Measurements from ENCODE around the gene ERVMER34-1. TPM values are rescaled to one million over a fixed set of nuclear protein-coding genes. Genes with fewer than 3 reads are reported as not detected.

The ERVMER34-1 gene
- total RNA-seq, 4 donors from 2014 or later: 0.40 TPM; not detected in 3

DNA sequence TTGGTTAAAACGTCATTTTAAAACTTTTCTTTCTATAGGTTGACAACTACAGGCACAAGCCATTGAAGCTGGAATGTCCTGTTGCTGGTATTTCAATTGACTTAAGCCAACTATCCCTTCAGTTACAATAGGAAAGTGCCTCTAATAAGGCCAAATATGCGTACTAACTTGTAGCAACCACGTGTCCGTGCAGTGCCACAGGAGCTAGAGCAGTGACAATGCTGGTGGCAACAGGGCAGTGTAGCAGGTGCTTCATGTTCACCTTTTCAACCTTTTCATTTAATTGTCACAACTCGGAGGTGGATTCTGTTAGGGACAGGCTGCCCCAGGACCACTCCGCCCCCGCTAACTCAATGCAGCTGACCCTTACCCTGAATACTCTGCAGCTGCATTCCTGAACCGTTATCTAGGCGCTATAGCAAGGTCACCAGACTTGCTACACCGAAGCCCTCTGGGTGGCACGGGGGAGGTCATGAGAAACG, 37.7 kb downstream of the ERVMER34-1 start:
- H3K9me3 ChIP-seq: no peaks in the 10 kb centered on the region
- H3K36me3 ChIP-seq: peaks cover 0 to 17% (median 0%) of the 10 kb centered on the region in 3 donors
- H3K27me3 ChIP-seq: no peaks in the 10 kb centered on the region
- peak overlapping the region in 2 of 4 donors; percentile 97 to 98 for H3K27ac ChIP-seq
- H3K4me1 ChIP-seq: peaks cover 3 to 27% (median 12%) of the 10 kb centered on the region in 4 donors
- peak overlapping the region; percentile 77 to 96 (median 93) for H3K4me3 ChIP-seq
- no peak for DNase-seq
- no peak for TF ChIP-seq POLR2A (IDR thresholded peaks at IDR 0.05)
- TF ChIP-seq, protein P1, sequence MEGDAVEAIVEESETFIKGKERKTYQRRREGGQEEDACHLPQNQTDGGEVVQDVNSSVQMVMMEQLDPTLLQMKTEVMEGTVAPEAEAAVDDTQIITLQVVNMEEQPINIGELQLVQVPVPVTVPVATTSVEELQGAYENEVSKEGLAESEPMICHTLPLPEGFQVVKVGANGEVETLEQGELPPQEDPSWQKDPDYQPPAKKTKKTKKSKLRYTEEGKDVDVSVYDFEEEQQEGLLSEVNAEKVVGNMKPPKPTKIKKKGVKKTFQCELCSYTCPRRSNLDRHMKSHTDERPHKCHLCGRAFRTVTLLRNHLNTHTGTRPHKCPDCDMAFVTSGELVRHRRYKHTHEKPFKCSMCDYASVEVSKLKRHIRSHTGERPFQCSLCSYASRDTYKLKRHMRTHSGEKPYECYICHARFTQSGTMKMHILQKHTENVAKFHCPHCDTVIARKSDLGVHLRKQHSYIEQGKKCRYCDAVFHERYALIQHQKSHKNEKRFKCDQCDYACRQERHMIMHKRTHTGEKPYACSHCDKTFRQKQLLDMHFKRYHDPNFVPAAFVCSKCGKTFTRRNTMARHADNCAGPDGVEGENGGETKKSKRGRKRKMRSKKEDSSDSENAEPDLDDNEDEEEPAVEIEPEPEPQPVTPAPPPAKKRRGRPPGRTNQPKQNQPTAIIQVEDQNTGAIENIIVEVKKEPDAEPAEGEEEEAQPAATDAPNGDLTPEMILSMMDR (IDR thresholded peaks at IDR 0.05): no peak

DNA sequence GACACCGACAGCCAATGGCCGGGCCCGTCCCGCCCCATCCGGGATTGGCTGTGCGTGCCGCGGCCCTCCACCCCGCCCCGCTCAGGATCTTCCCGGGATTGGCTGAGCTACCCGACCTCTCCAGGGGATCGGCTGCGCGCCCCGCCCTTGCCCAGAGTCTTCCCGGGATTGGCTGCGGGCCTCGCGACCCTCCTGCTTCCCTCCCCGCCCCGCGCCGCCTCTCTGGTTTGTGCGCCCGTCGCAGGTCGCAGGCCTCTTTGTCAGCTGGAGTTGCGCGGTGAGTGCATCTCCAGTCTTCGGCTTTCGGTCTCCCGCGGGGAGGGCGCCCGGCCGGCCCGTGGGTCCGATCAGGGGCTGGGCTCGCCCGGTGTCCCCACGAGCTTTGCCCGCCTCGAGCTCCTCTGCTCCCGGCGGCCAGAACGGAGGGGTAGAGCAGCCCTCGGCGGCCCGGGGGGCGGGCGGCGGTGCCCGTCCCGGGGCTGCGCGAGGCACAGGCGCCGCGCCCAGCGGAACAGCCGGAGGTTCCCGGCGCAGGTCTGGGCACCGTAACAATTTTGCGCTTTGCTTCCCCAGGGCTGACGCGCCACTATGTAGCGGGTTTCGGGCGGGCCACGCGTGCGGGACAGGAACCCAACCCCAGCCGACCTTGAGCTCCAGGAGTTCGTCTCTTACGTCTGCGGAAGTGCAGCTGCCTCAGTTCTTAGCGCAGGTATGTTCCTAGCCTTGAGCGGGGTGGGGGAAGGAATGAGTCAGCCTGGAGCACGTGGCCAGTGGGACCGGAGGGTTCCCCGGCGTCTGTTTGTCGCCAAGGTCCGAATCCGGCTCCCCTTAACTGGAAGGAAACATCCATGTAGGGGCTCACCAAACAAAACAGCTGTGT, 38.7 kb downstream of the ERVMER34-1 start:
- peak; percentile 94 to 95 for TF ChIP-seq POLR2A (IDR thresholded peaks at IDR 0.05)
- TF ChIP-seq, protein P1 (IDR thresholded peaks at IDR 0.05): peak in 1 of 6 experiments; percentile 5

DNA sequence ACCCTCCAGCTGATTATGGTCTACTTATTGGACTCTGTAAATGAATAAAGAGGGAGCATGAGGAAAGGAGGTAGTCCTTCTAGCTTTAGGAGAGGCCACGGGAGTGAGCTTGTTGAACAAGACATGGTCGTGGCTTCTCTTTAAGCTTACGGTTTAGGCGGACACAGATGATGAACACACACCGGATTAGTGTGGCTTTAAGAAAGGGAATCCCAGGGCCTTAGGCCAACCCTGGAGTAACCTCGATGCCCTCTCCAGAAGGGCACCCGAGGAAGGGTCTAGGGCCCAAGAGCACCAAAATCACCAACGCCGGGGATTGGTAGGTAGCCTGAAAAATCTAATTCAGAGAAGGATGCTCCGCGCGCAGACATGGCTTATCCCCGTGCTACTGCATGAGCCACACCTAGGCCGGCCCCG, 39.4 kb downstream of the ERVMER34-1 start:
- TF ChIP-seq POLR2A (IDR thresholded peaks at IDR 0.05): no peak
- TF ChIP-seq, protein P1 (IDR thresholded peaks at IDR 0.05): no peak
- Histone ChIP-seq H3K27ac (peak overlapping the region; percentile 93 to 98 (median 98)), H3K4me1 (peaks cover 3 to 27% (median 12%) of the 10 kb centered on the region in 4 donors), H3K36me3 (peaks cover 0 to 16% (median 0%) of the 10 kb centered on the region in 3 donors), H3K4me3 (peak overlapping the region; percentile 15 to 96 (median 93)), H3K27me3 (no peaks in the 10 kb centered on the region), H3K9me3 (no peaks in the 10 kb centered on the region)
- no peak for DNase-seq

More for the DNA sequence above, 38.7 kb downstream of the ERVMER34-1 start:
- peak; percentile 96 to 99 (median 99) for DNase-seq
- no peaks in the 10 kb centered on the region for H3K27me3 ChIP-seq
- H3K4me3 ChIP-seq: peak overlapping the region; percentile 77 to 96 (median 93)
- H3K4me1 ChIP-seq: peaks cover 3 to 27% (median 12%) of the 10 kb centered on the region in 4 donors
- peaks cover 0 to 17% (median 0%) of the 10 kb centered on the region in 3 donors for H3K36me3 ChIP-seq
- peak overlapping the region; percentile 93 to 98 (median 98) for H3K27ac ChIP-seq
- no peaks in the 10 kb centered on the region for H3K9me3 ChIP-seq

DNA sequence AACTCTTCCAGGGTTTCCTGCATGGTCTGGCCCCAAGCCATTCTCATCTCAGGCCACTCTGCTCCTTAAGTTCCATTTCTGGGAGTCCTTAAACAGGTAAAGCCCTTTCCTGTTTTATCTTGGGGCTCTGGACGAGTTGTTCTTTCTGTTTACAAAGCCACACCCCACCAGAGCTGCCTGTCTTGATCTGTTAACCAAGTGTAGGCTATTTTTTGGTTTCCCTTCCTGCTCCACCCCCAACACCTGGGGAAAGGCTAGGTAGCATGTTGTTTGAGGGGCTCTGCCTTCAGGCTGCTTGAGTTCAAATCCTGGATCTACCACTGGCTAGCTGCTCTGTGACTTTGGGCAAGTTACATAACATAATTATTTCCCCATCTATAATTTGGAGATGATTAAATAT, 40.0 kb downstream of the ERVMER34-1 start:
- TF ChIP-seq POLR2A (IDR thresholded peaks at IDR 0.05): no peak
- TF ChIP-seq, protein P1 (IDR thresholded peaks at IDR 0.05): no peak
- DNase-seq: peak in 1 of 3 donors; percentile 31
- H3K27ac ChIP-seq: peak overlapping the region in 2 of 4 donors; percentile 97 to 98

DNA sequence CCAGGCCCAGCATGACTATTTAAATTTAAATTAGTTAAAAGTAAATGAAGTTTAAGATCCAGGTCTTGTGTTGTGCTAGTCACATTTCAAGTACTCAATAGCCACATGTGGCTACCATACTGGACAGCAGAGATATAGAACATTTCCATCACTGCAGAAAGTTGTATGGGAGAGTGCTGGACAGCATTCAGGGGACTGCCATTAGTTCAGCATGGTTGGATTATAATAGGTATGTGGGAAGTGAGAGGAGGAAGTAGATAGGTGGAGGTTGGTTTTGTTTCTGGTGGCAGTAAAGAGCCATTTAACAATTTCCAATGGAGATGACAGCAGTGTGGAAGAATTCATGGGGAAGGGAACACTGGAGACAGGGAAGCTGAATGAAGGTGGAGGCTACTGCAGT, 42.1 kb downstream of the ERVMER34-1 start:
- no peak overlapping the region for H3K27ac ChIP-seq
- H3K27me3 ChIP-seq: no peaks in the 10 kb centered on the region
- peaks cover 3 to 15% (median 9%) of the 10 kb centered on the region in 4 donors for H3K4me1 ChIP-seq
- H3K4me3 ChIP-seq: no peak overlapping the region
- no peaks in the 10 kb centered on the region for H3K9me3 ChIP-seq
- no peak for TF ChIP-seq POLR2A (IDR thresholded peaks at IDR 0.05)
- TF ChIP-seq, protein P1 (IDR thresholded peaks at IDR 0.05): no peak
- H3K36me3 ChIP-seq: no peaks in the 10 kb centered on the region
- no peak for DNase-seq

More for the DNA sequence above, 40.0 kb downstream of the ERVMER34-1 start:
- H3K27me3 ChIP-seq: no peaks in the 10 kb centered on the region
- H3K9me3 ChIP-seq: no peaks in the 10 kb centered on the region
- peaks cover 0 to 10% (median 0%) of the 10 kb centered on the region in 3 donors for H3K36me3 ChIP-seq
- peaks cover 3 to 27% (median 12%) of the 10 kb centered on the region in 4 donors for H3K4me1 ChIP-seq
- H3K4me3 ChIP-seq: no peak overlapping the region
